ENCODE results near the gene NDUFC1.

DNA sequence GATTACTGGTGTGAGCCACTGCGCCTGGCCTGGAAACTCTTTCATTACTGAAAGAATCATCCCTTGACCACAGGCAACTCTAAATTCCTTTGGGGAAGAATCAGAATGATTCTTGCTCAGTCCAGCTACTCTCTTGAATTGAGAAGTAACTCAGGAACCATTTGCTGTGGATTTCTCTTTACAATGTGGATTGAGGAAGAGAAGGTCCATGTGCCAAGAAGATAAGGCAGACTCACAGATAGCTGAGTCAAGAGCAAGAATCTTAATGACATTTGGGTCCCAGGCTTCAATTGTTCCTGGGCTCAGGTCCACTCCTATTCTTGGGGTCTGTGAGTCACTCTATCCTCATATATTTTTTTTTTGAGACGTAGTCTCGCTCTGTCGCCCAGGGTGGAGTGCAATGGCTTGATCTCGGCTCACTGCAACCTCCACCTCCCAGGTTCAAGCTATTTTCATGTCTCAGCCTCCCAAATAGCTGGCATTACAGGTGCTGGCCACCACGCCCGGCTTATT is 16.0 kb downstream of the NDUFC1 start:
- no peak for TF ChIP-seq POLR2A (IDR thresholded peaks at IDR 0.05)
- no peak for TF ChIP-seq CTCF (IDR thresholded peaks at IDR 0.05)

Data from lower leg skin (tissue), 3 donors.